ENCODE data around the gene DDR1. TPM values are rescaled to one million over a fixed set of nuclear protein-coding genes. Genes with fewer than 3 reads are reported as not detected.

DDR1 gene
- total RNA-seq, 1 experiment from 2014 or later: 95.2 TPM

DNA sequence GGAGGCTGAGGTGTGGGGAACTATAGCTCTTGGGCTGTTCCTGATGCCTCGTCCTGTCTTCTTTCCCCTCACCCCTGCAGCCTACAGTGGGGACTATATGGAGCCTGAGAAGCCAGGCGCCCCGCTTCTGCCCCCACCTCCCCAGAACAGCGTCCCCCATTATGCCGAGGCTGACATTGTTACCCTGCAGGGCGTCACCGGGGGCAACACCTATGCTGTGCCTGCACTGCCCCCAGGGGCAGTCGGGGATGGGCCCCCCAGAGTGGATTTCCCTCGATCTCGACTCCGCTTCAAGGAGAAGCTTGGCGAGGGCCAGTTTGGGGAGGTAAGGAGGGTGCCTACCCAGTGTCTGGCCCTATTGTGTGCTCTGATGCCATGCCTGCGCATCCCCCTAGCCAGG lies 12.2 kb downstream of the DDR1 start:
- no peaks in the 10 kb centered on the region for H3K4me1 ChIP-seq (ENCODE audit: control insufficient read depth, insufficient read depth, low read length)
- ChIA-PET POLR2A (interaction anchor here (0.6 kb wide), 1 partner anchor 31 kb away, joined by 3 read pairs; no protein-coding TSS in a partner anchor), CTCF (interaction anchor here (0.5 to 0.6 kb wide), 2 partner anchors 134 to 249 kb away, joined by 5 to 6 read pairs; no protein-coding TSS in a partner anchor)
- H3K27ac ChIP-seq (ENCODE audit: low read length): no peak overlapping the region
- in situ Hi-C loops (cut with HindIII; ENCODE audit: low pct_unique_long_range_greater_than_20kb, low sequenced_read_pairs): no loop called here
- no peaks in the 10 kb centered on the region for H3K36me3 ChIP-seq (ENCODE audit: control insufficient read depth, insufficient read depth, low read length)
- no peak overlapping the region for H3K4me3 ChIP-seq (ENCODE audit: low read depth in 2 of 2, low read length in 2 of 2)
- intact Hi-C loops (cut with micrococcal nuclease; ENCODE audit: unreplicated experiment): no loop called here
- ATAC-seq (no peak), DNase-seq (ENCODE audit: low read depth, low spot score) (no peak)
- TF ChIP-seq, protein P1, sequence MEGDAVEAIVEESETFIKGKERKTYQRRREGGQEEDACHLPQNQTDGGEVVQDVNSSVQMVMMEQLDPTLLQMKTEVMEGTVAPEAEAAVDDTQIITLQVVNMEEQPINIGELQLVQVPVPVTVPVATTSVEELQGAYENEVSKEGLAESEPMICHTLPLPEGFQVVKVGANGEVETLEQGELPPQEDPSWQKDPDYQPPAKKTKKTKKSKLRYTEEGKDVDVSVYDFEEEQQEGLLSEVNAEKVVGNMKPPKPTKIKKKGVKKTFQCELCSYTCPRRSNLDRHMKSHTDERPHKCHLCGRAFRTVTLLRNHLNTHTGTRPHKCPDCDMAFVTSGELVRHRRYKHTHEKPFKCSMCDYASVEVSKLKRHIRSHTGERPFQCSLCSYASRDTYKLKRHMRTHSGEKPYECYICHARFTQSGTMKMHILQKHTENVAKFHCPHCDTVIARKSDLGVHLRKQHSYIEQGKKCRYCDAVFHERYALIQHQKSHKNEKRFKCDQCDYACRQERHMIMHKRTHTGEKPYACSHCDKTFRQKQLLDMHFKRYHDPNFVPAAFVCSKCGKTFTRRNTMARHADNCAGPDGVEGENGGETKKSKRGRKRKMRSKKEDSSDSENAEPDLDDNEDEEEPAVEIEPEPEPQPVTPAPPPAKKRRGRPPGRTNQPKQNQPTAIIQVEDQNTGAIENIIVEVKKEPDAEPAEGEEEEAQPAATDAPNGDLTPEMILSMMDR (IDR thresholded peaks at IDR 0.05): no peak
- TF ChIP-seq, protein P2, sequence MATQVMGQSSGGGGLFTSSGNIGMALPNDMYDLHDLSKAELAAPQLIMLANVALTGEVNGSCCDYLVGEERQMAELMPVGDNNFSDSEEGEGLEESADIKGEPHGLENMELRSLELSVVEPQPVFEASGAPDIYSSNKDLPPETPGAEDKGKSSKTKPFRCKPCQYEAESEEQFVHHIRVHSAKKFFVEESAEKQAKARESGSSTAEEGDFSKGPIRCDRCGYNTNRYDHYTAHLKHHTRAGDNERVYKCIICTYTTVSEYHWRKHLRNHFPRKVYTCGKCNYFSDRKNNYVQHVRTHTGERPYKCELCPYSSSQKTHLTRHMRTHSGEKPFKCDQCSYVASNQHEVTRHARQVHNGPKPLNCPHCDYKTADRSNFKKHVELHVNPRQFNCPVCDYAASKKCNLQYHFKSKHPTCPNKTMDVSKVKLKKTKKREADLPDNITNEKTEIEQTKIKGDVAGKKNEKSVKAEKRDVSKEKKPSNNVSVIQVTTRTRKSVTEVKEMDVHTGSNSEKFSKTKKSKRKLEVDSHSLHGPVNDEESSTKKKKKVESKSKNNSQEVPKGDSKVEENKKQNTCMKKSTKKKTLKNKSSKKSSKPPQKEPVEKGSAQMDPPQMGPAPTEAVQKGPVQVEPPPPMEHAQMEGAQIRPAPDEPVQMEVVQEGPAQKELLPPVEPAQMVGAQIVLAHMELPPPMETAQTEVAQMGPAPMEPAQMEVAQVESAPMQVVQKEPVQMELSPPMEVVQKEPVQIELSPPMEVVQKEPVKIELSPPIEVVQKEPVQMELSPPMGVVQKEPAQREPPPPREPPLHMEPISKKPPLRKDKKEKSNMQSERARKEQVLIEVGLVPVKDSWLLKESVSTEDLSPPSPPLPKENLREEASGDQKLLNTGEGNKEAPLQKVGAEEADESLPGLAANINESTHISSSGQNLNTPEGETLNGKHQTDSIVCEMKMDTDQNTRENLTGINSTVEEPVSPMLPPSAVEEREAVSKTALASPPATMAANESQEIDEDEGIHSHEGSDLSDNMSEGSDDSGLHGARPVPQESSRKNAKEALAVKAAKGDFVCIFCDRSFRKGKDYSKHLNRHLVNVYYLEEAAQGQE (IDR thresholded peaks at IDR 0.05; ENCODE audit: insufficient read depth in 1 of 2, low read depth in 2 of 2, low read length in 1 of 2): no peak
- TF ChIP-seq POLR2AphosphoS5 (IDR thresholded peaks at IDR 0.05; ENCODE audit: low read depth, low read length) (no peak), SIN3A (IDR thresholded peaks at IDR 0.05; ENCODE audit: borderline replicate concordance, insufficient read depth, low read depth, low read length) (no peak), TCF7L2 (IDR thresholded peaks at IDR 0.05; ENCODE audit: low read depth, low read length) (no peak)
- H3K27me3 ChIP-seq (ENCODE audit: control insufficient read depth, insufficient read depth, low read length): no peaks in the 10 kb centered on the region
- BruUV-seq (replicated peaks): no TSS peak
- H3K9me3 ChIP-seq (ENCODE audit: control insufficient read depth, insufficient read depth, low read depth, low read length): no peaks in the 10 kb centered on the region

DNA sequence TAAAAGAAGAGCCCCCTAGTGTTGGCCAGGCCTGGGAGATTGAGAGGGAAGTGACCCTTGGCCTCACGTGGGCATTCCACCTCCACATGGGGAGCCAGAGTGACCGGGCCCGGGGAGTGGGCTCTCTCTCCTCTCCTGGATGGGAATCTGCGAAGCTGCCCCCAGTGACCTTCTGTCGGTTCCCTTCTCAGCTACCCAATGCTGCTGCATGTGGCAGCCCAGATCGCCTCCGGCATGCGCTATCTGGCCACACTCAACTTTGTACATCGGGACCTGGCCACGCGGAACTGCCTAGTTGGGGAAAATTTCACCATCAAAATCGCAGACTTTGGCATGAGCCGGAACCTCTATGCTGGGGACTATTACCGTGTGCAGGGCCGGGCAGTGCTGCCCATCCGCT lies 13.6 kb downstream of the DDR1 start:
- Histone ChIP-seq H3K4me3 (ENCODE audit: low read depth in 2 of 2, low read length in 2 of 2) (no peak overlapping the region), H3K4me1 (ENCODE audit: control insufficient read depth, insufficient read depth, low read length) (no peaks in the 10 kb centered on the region), H3K36me3 (ENCODE audit: control insufficient read depth, insufficient read depth, low read length) (no peaks in the 10 kb centered on the region), H3K9me3 (ENCODE audit: control insufficient read depth, insufficient read depth, low read depth, low read length) (no peaks in the 10 kb centered on the region), H3K27me3 (ENCODE audit: control insufficient read depth, insufficient read depth, low read length) (no peaks in the 10 kb centered on the region), H3K27ac (ENCODE audit: low read length) (no peak overlapping the region)
- no TSS peak for BruUV-seq (replicated peaks)
- no peak for ATAC-seq
- POLR2A ChIA-PET: no interaction called here
- intact Hi-C loops (cut with micrococcal nuclease; ENCODE audit: unreplicated experiment): no loop called here
- DNase-seq (ENCODE audit: low read depth, low spot score): no peak
- in situ Hi-C loops (cut with HindIII; ENCODE audit: low pct_unique_long_range_greater_than_20kb, low sequenced_read_pairs): no loop called here
- CTCF ChIA-PET: no interaction called here
- TF ChIP-seq SIN3A (IDR thresholded peaks at IDR 0.05; ENCODE audit: borderline replicate concordance, insufficient read depth, low read depth, low read length): no peak
- TF ChIP-seq, protein P2 (IDR thresholded peaks at IDR 0.05; ENCODE audit: insufficient read depth in 1 of 2, low read depth in 2 of 2, low read length in 1 of 2): no peak
- TF ChIP-seq, protein P1 (IDR thresholded peaks at IDR 0.05): no peak
- TF ChIP-seq POLR2AphosphoS5 (IDR thresholded peaks at IDR 0.05; ENCODE audit: low read depth, low read length): no peak
- no peak for TF ChIP-seq TCF7L2 (IDR thresholded peaks at IDR 0.05; ENCODE audit: low read depth, low read length)

Measured in Panc1 (cell line).